ENCODE results near the gene TMEM231. TPM values are rescaled to one million over a fixed set of nuclear protein-coding genes. Genes with fewer than 3 reads are reported as not detected.
A peak's percentile ranks its signal among the peaks of the same experiment; 100 is the strongest.

Gene TMEM231
- total RNA-seq (2021) = 3.4 and 5.2 TPM in 2 replicates
- long read RNA-seq, full-length matches to known transcripts = 20 of 27 reads
- long read RNA-seq, partial matches to known transcripts = 2 of 27 reads
- long read RNA-seq, other reads (novel, unspliced or antisense) = 5 of 27 reads

GRCh38 chr16:75555707-75556430 is at the start of gene TMEM231:
TMEM231 (minus strand) TSS chr16:75556252; CDS start chr16:75556209, 43 bp downstream.
- H2BK5ac ChIP-seq (ENCODE audit: insufficient read length, low read length) = no peak within 1 kb of the TSS
- no peak within 1 kb of the TSS for H4K91ac ChIP-seq (ENCODE audit: insufficient read length, low read depth, low read length)
- TF ChIP-seq CTCF (conservative IDR thresholded peaks at IDR 0.05) = no peak
- peak within 1 kb of the TSS; percentile 94 to 99 for H3K4me3 Mint-ChIP-seq
- no peaks in the 10 kb centered on the region for H4K20me1 ChIP-seq (ENCODE audit: control insufficient read depth, insufficient read depth, insufficient read length)
- peak within 1 kb of the TSS; percentile 83 for H3K4me2 ChIP-seq (ENCODE audit: insufficient read depth, insufficient read length, low read length)
- no peak within 1 kb of the TSS for H2BK120ac ChIP-seq (ENCODE audit: low read depth, low read length, poor library complexity, severe bottlenecking)
- peaks cover 4% of the 10 kb centered on the region for H3K27me3 Mint-ChIP-seq (ENCODE audit: low read depth)
- H3K27me3 ChIP-seq (ENCODE audit: insufficient read depth, low read length) = no peaks in the 10 kb centered on the region
- peak; percentile 96 for DNase-seq
- H2AK5ac ChIP-seq (ENCODE audit: insufficient read length, low read length) = no peak within 1 kb of the TSS
- H3K79me2 ChIP-seq (ENCODE audit: insufficient read depth, low read length) = no peaks in the 10 kb centered on the region
- H3K14ac ChIP-seq (ENCODE audit: insufficient read depth, low read length) = peak within 1 kb of the TSS; percentile 80
- H2AFZ ChIP-seq (ENCODE audit: low read length) = no peak within 1 kb of the TSS
- H3K9ac ChIP-seq (ENCODE audit: extremely low read depth, insufficient read length, low read length) = peak within 1 kb of the TSS; percentile 29
- no peak within 1 kb of the TSS for H3K27ac ChIP-seq (ENCODE audit: insufficient read length, low read depth, low read length)
- no peaks in the 10 kb centered on the region for H3K9me3 Mint-ChIP-seq
- H3K4me1 ChIP-seq (ENCODE audit: insufficient read depth, low read length) = peaks cover 4% of the 10 kb centered on the region; the same call in 1 of the 2 replicates
- peak within 1 kb of the TSS; percentile 71 for H3K18ac ChIP-seq (ENCODE audit: insufficient read length, low read depth, low read length)
- H4K8ac ChIP-seq (replicated peaks; ENCODE audit: insufficient read length, low read depth, low read length) = no peak within 1 kb of the TSS
- peaks cover 22 to 30% of the 10 kb centered on the region in 2 experiments for H3K4me1 Mint-ChIP-seq
- no peak within 1 kb of the TSS for H3K56ac ChIP-seq (ENCODE audit: insufficient read length, low read depth, low read length)
- H3T11ph ChIP-seq (ENCODE audit: low read length) = no peak within 1 kb of the TSS
- no peak within 1 kb of the TSS for H3K4ac ChIP-seq (ENCODE audit: low read depth, low read length)
- peaks cover 8% of the 10 kb centered on the region for H3K23me2 ChIP-seq (ENCODE audit: insufficient read length, low read depth, low read length, poor library complexity, severe bottlenecking)
- H3K27ac Mint-ChIP-seq = peak within 1 kb of the TSS; percentile 97 to 98 (median 98)
- H3K36me3 Mint-ChIP-seq (ENCODE audit: insufficient read depth in 1 of 3, low read depth in 3 of 3) = no peaks in the 10 kb centered on the region
- H2BK12ac ChIP-seq (ENCODE audit: insufficient read length, low read depth, low read length) = no peak within 1 kb of the TSS
- no peak within 1 kb of the TSS for H4K5ac ChIP-seq (ENCODE audit: insufficient read length, low read depth, low read length)
- H2BK20ac ChIP-seq (ENCODE audit: low read depth, low read length, poor library complexity, severe bottlenecking) = no peak within 1 kb of the TSS
- WGBS (ENCODE audit: extremely low coverage, insufficient read length, low lambda C conversion rate) = no CpG with 5 or more reads among the region's 75 CpGs
- no peaks in the 10 kb centered on the region for H3K9me3 ChIP-seq (ENCODE audit: control insufficient read depth, low read depth, low read length)
- no peak within 1 kb of the TSS for H3K23ac ChIP-seq (ENCODE audit: insufficient read length, low read depth, low read length)
- H2BK15ac ChIP-seq (ENCODE audit: low read depth, low read length) = no peak within 1 kb of the TSS
- H3K79me1 ChIP-seq (ENCODE audit: insufficient read depth, low read depth, low read length, poor library complexity, severe bottlenecking) = no peaks in the 10 kb centered on the region
